ENCODE measurements around the gene TUBGCP6. TPM values are rescaled to one million over a fixed set of nuclear protein-coding genes. Genes with fewer than 3 reads are reported as not detected.

The TUBGCP6 gene
- total RNA-seq, 3 donors from 2014 or later = 34.2 to 66.2 (median 59.6) TPM

GRCh38 chr22:50183141-50183971, 61.5 kb downstream of the TUBGCP6 start:
- intact Hi-C loops (cut with DNase I; ENCODE audit: low total_unique reads) = loop anchor here (10.0 kb wide), 1 partner anchor 229 kb away; no protein-coding TSS in a partner anchor
- peaks cover 5 to 7% of the 10 kb centered on the region in 2 donors for H3K4me1 ChIP-seq
- no peaks in the 10 kb centered on the region for H3K36me3 ChIP-seq
- TF ChIP-seq POLR2A (IDR thresholded peaks at IDR 0.05) (no peak), POLR2AphosphoS5 (IDR thresholded peaks at IDR 0.05) (no peak), CTCF (IDR thresholded peaks at IDR 0.05) (no peak)
- H3K4me3 ChIP-seq = no peak overlapping the region
- no peak for DNase-seq (ENCODE audit: low spot score in 2 of 2)
- no peaks in the 10 kb centered on the region for H3K27me3 ChIP-seq
- H3K27ac ChIP-seq = peak overlapping the region; percentile 62 to 75
- no peaks in the 10 kb centered on the region for H3K9me3 ChIP-seq

- Histone ChIP-seq H3K9me3 (no peaks in the 10 kb centered on the region), H3K4me1 (peaks cover 5 to 7% of the 10 kb centered on the region in 2 donors), H3K27ac (peak overlapping the region; percentile 62 to 75), H3K4me3 (no peak overlapping the region), H3K27me3 (no peaks in the 10 kb centered on the region), H3K36me3 (no peaks in the 10 kb centered on the region)
- TF ChIP-seq POLR2AphosphoS5 (IDR thresholded peaks at IDR 0.05) (no peak), CTCF (IDR thresholded peaks at IDR 0.05) (no peak), POLR2A (IDR thresholded peaks at IDR 0.05) (no peak)
- intact Hi-C loops (cut with DNase I; ENCODE audit: low total_unique reads) = loop anchor here (10.0 kb wide), 1 partner anchor 228 kb away; no protein-coding TSS in a partner anchor
- DNase-seq (ENCODE audit: low spot score in 2 of 2) = peak; percentile 80 to 85
These were observed 62.4 kb downstream of the TUBGCP6 start for GRCh38 chr22:50182176-50183081.

- TF ChIP-seq POLR2AphosphoS5 (IDR thresholded peaks at IDR 0.05) (no peak), POLR2A (IDR thresholded peaks at IDR 0.05) (no peak), CTCF (IDR thresholded peaks at IDR 0.05) (no peak)
- DNase-seq (ENCODE audit: low spot score in 2 of 2) = no peak
These were observed 63.9 kb downstream of the TUBGCP6 start for GRCh38 chr22:50180727-50181521.

GRCh38 chr22:50179937-50180726, 64.7 kb downstream of the TUBGCP6 start:
- H3K36me3 ChIP-seq = no peaks in the 10 kb centered on the region
- H3K27me3 ChIP-seq = no peaks in the 10 kb centered on the region
- intact Hi-C loops (cut with DNase I; ENCODE audit: low total_unique reads) = loop anchor here (10.0 kb wide), 1 partner anchor 225 kb away; no protein-coding TSS in a partner anchor
- DNase-seq (ENCODE audit: low spot score in 2 of 2) = no peak
- no peak overlapping the region for H3K27ac ChIP-seq
- TF ChIP-seq POLR2AphosphoS5 (IDR thresholded peaks at IDR 0.05) = no peak
- no peak for TF ChIP-seq POLR2A (IDR thresholded peaks at IDR 0.05)
- no peak for TF ChIP-seq CTCF (IDR thresholded peaks at IDR 0.05)
- H3K4me3 ChIP-seq = no peak overlapping the region
- no peaks in the 10 kb centered on the region for H3K9me3 ChIP-seq
- peaks cover 0 to 7% of the 10 kb centered on the region in 2 donors for H3K4me1 ChIP-seq

More at GRCh38 chr22:50180727-50181521, 63.9 kb downstream of the TUBGCP6 start:
- Histone ChIP-seq H3K4me3 (no peak overlapping the region), H3K9me3 (no peaks in the 10 kb centered on the region), H3K27me3 (no peaks in the 10 kb centered on the region), H3K36me3 (no peaks in the 10 kb centered on the region), H3K27ac (no peak overlapping the region), H3K4me1 (peaks cover 0 to 7% of the 10 kb centered on the region in 2 donors)
- intact Hi-C loops (cut with DNase I; ENCODE audit: low total_unique reads) = loop anchor here (10.0 kb wide), 1 partner anchor 226 kb away; no protein-coding TSS in a partner anchor

Measured in breast epithelium (tissue), 4 donors.